UCSD-AML1 (cell line): ENCODE results near the gene UACA.
A peak's percentile ranks its signal among the peaks of the same experiment; 100 is the strongest.
"Not testable (repeated sequence)": the region's sequence is repeated elsewhere in the genome, so short reads cannot be mapped to it uniquely, and the experiment has no call there.

Experiments
- DNase-seq: peaks from one replicate; lab custom pipeline; 2025; ENCODE audit not compliant: unreplicated experiment; lab: John Stamatoyannopoulos, UW

UACA gene, protein sequence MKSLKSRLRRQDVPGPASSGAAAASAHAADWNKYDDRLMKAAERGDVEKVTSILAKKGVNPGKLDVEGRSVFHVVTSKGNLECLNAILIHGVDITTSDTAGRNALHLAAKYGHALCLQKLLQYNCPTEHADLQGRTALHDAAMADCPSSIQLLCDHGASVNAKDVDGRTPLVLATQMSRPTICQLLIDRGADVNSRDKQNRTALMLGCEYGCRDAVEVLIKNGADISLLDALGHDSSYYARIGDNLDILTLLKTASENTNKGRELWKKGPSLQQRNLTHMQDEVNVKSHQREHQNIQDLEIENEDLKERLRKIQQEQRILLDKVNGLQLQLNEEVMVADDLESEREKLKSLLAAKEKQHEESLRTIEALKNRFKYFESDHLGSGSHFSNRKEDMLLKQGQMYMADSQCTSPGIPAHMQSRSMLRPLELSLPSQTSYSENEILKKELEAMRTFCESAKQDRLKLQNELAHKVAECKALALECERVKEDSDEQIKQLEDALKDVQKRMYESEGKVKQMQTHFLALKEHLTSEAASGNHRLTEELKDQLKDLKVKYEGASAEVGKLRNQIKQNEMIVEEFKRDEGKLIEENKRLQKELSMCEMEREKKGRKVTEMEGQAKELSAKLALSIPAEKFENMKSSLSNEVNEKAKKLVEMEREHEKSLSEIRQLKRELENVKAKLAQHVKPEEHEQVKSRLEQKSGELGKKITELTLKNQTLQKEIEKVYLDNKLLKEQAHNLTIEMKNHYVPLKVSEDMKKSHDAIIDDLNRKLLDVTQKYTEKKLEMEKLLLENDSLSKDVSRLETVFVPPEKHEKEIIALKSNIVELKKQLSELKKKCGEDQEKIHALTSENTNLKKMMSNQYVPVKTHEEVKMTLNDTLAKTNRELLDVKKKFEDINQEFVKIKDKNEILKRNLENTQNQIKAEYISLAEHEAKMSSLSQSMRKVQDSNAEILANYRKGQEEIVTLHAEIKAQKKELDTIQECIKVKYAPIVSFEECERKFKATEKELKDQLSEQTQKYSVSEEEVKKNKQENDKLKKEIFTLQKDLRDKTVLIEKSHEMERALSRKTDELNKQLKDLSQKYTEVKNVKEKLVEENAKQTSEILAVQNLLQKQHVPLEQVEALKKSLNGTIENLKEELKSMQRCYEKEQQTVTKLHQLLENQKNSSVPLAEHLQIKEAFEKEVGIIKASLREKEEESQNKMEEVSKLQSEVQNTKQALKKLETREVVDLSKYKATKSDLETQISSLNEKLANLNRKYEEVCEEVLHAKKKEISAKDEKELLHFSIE (N-terminal part only)

DNA sequence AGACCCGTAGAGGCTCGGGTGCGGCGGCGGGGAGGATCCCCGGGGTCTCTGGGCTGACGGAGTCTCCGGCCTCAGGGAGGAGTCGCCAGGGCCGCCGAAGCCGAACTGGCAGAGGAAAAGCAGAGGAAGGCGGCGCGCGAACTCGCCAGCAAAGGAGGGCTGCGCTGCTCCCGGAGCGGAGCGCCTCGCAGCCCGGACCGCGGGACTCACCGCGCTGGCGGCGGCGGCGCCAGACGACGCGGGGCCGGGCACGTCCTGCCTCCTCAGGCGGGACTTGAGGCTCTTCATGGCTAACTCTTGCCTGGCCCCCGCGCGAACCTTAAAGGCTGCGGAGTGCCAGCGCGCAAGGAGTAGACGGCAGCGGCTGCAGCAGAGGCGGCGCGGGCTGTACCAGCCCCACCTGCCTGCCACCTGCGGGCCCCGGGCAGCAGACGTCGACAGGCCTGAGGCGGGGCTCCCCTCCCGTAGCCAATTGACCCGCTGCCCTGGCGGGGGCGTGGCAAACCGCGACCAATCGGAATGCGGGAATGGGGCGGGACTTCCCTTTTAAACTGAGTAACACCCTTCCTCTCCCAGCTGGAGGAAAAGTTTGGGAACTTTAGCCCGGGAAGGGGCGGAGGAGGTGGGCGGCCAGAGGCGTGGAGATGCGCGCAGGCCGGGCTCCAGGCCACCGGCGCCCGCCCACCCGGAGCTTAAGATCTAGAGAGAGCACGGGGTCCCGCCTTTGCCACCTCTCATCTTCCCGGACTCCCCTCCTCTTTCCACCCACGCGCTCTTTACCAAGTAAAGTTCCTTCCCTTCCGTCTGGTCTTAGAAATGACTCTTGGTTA lies at the start of gene UACA:
Gene UACA, minus strand, starts transcription at position 439 of the 830 bp plus-strand sequence. Its CDS starts 151 bp downstream, at position 288.
- peak; percentile 63 for DNase-seq

DNA sequence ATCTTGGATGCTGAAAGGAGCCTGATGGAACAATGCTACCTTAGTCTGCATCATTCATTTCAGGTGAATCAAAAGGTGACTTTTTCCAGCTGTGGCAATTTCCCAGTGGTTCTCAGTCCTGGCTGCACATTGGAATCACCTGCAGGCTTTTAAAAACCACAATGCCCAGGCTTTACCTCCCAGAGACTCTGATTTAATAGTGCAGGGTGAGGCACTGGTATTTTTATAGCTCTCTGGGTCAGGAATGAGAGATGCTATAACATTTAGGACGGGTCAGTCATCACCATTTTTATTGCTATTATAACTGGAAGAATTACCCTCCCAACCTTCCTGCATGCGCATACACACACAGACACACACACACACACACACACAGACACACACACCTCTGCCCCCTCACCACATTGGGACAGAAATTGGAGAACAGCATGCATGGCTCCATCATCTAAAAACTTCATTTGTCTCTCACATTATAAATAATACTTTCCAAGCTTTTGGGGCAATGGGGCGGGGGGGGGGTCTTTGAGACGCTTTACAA lies 49.5 kb upstream of the UACA start:
- DNase-seq, result no peak

DNA sequence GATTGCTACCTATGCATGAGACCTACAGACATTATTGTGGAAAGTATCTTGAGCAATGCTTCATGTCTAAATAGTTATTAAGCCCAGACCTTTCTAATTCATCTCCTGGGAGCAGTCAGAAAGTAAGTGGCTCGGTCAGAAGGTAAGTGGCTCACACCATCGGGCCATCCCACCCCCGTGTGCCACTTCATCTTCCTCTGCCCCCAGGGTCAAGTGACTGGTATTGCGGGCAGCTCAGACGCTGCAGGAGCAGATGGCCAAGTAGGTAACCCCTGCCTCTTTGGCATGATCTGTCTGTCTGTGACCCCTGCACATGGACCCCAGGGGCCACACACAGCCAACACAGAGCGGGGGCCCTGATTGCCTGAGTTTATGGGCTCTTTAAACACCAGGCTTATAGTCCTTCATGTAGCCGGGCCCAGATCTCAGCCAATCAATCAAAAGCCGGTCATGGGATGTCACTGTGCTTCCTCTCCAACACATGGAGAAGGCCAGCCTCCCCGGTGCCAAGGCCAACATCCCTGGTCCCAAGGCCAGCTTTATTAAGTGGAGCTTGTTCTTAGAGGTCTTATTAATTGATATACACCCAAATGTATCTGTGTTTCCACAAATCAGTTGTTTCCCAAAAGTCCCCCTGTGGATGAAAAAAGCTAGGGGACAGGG lies 47.7 kb upstream of the UACA start:
- no peak for DNase-seq

DNA sequence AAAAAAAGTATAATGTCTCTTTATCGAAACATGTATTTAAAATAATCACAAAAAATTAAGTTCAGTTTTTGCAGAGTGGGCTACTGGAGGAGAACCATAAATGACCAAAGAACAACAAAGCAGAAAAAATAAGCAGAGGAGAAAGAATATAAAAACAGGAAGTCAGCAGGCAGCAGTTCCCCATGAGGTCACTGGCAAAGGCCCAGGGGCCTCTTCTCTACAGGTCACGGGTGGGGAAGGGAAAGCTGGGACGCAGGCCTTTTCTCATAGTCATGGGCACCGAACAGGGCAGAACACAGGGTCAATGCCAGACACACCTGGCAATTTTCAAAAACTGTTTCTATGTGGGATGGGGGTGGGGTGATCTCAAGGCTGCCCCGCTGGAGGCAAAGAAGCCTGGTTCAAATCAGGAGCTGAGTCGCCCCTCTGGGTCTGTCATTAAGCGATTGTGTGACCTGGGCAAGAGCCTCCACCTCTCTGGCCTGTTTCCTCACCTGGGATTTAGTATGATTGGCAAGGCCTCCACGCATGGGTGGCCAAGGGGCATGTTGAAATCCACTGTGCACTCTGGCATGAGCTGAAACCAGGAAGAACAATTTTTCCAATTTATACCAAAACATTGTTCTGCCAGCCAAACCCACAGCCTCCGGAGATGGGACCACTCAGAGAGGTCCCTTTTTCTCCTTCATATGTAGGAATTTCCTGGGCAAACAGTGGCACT lies 43.8 kb upstream of the UACA start:
- DNase-seq, result no peak

DNA sequence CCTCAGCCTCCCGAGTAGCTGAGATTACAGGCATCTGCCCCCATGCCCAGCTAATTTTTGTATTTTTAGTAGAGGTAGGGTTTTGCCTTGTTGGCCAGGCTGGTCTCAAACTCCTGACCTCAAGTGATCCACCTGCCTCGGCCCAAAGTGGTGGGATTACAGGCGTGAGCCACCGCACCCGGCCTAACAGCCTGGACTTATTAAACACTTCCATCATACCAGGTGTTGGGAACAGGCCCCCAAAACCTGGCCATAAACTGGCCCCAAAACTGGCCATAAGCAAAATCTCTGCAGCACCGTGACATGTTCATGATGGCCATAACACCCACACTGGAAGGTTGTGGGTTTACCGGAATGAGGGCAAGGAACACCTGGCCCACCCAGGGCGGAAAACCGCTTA lies 41.0 kb upstream of the UACA start:
- not testable (repeated sequence) for DNase-seq

DNA sequence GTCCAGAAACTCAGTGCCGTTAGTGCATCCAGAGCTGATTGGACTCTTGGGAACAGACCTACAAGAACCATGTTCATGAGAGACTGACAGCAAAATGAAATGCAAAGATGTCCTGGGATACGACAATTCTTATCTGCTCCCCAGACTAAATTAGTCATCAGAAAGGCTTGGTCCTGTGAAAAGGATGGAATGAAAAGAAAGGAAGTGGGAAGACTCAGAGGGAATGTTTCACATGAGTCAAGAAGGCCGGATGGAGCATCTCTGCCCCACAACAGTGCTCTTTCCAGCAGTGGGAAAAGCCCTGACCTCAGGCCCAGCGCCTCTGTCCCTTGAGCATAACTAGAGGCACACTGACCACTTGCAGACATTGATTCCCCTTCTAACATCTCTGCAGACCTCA lies 39.3 kb upstream of the UACA start:
- DNase-seq, result no peak

DNA sequence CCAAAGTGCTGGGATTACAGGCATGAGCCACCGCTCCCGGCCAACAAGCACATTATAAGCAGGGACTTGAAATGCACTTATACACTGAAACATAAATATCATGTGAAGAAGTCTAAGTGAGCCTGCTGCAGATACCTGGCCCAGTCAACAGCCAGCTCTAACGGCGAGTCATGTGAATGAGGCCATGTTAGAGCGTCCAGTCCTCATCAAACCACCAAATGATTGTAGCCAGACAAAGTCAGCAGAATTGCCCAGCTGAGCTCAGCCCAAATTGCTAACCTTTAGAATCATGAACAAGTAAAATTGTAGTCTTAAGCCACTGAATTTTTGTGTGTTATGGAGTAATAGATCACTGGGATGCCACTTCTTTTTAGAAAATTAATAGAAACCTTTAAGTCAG lies 37.8 kb upstream of the UACA start:
- no peak for DNase-seq

DNA sequence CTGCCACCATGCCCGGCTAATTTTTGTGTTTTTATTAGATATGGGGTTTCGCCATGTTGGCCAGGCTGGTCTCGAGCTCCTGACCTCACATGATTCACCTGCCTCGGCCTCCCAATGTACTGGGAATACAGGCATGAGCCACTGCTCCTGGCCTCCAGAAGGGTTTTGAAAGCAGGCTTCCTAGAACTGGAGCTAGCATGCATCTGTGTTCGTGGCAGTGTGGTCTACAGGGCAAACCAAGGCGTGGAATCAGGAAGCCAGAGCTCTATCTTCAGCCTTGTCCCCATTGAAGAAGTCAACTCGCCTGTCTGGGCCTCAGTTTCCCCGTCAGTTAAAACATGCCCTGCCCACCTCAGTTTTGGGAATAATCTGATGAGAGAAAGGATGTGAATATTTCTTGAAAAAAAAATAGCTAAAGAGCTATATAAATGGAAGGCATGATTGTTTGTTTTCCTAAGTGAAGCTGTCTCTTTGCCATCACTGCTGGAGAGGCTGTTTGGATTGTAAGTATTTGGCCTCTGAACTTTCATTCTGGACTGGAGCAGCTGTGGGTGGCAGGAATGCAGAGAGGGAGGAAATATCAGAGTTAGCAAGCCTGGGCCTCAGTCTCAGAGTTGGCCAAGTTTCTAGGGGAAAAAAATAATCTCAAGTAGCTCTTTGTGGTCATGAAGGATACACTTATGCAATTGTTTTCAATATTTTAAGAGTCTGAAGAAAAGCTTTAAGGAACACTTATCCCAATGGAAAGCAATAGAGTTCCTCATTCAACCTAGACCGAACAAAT lies 36.5 kb upstream of the UACA start:
- no peak for DNase-seq

DNA sequence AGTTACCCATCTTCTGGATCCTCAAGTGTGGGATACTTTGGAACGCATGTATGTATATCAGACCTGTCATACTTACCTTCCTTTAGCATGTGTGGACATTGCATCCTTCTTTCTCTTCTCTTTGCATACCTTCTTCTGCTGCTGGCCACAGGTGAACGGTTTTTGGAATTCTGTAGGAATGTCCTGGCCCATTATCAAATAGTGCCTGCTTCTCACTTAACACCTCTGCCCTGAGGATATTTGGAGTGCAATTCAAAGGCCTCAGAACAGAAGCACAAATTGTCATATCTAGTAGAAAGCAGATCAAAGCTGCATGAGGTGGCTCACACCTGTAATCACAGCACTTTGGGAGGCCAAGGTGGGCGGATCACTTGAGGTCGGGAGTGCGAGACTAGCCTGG lies 34.1 kb upstream of the UACA start:
- no peak for DNase-seq

DNA sequence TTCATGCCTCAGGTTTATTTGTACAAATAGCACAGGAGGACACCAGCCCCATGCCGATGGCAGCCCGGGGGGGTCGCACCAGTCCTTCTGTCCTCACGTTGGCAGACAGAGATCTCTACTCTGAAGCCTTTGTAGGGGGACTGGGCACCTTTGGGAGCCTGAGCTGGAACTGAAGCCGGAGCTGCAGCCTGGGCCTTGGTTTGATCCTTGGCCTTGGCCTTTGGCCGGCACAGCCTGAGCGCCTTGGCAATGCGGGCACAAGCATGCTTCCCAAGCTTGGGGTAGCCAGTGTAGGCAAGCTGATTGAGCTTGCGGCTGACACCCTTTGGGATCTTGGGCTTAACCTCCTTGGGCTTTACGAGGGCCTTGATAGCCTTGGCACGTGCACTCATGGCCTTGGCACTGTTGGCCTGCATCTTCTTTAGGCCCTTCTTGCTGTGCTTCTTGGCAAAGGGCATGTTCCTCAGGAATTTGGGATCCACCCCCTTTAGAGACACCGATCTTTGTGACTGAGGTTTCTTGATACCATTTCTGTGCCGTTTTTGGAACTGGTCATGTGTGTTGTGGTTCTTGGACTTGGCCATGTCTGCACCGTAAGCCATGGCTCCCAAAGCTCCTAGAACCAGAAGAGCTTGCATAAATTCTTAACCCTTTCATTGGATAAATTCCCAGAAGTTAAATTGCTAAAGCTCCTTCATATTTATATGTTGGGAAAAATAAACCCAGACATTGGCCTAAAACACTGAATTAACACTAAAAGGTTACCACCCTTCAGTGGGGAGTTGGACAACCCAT lies 33.4 kb upstream of the UACA start:
- no peak for DNase-seq

DNA sequence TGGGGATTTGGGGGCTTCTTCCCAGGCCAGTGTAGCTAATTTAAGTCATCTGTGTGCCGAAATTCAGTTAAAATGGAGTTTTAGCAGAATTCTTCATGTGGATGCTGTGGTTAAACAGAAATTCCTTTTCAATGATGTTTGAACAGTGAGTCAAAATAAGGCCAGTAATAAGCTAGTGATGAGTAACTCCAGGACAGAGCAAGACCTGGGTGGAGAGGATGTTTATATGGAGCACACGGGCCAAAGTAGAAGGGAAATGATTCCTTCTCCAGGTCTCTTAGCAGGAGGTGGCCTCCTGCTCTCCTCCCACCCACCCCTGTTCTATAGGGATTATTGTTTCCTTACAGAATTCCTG lies 31.9 kb upstream of the UACA start:
- no peak for DNase-seq

DNA sequence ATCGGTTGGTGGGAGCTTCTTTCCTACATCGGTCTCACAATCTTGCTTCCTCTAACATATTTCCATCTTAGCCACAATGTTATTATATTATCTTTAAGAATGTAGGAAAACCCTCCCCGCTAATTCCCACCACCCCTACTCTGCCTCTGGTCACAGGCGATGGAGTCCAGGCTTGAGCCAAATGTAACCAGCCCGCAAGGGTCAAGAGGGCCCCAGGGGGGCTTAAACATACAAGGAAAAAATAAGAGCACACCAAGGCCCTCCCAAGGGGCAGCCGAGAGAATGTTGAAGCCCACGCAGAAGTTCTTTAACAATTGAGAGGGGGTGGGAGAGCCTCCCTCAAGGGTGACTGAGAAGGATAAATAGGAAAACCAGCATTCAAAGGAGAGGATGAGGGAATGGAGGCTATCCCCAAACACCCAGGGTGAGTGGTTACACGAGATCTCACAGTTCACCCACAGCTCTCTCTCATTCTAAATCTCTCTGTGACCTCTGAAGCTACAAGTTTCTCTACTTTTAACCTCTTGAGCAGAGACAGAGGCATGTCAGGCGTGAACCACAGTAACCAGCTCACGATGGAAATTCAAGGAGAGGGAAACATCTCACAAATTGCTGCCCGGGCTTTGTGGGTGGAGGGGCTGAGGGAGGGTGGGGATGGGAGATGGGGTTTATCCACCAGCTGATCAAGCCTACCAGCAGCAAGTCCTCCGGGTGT lies 31.4 kb upstream of the UACA start:
- no peak for DNase-seq

DNA sequence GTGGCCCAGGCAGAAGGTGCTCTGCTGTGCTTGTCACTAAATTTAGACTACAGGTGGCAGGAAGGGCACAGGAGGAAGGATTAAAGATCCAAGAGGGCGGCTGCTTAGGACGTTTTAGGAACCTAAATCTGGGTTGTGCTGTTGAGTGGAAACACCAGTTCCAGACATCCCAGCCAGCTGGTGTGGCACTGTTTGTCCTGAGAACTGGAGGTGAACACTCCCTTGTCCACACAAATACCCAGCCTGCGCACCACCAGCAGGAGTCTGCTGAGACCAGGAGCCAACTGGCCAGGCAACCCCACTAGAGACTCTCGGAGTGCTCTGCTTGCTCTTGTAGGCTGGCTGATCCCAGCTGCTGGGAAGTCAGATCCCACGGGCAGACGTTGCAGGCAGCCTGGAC lies 30.3 kb upstream of the UACA start:
- DNase-seq, result no peak

DNA sequence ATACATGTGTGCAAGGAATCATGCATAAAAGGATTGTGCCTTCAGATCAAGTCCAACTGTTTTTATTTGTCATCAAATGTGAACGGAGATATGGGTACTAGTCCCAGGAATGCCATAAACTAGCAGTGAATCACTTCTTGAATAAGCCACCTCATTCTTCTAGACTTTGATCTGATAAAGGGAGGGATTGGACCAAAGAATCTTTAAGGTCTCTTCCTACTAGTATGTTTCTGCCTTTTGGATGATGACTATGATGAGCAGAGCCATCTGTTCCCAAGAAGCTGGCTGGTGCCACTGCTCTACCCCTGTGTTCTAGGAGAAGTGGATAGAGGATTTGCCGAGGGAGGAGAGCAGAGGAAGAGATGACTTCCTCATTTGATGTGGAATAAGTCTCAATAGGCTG lies 28.8 kb upstream of the UACA start:
- DNase-seq, result no peak

DNA sequence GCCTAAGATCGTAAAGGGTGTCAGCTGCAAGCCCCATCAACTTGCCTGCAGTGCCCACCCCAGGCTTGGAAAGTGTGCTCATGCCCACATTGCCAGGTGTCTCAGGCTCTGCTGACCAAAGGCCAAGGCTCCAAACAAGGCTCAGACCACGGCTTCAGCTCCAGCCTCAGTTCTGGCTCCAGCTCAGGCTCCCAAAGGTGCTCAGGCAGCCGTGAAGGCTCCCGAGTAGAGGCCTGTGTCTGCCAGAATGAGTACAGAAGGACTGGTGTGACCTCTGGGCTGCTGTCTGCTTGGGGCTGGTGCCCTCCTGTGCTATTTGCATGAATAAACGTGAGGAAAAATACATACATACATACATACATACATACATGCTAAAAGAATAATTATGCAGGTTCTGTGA lies 27.9 kb upstream of the UACA start:
- DNase-seq, result no peak

DNA sequence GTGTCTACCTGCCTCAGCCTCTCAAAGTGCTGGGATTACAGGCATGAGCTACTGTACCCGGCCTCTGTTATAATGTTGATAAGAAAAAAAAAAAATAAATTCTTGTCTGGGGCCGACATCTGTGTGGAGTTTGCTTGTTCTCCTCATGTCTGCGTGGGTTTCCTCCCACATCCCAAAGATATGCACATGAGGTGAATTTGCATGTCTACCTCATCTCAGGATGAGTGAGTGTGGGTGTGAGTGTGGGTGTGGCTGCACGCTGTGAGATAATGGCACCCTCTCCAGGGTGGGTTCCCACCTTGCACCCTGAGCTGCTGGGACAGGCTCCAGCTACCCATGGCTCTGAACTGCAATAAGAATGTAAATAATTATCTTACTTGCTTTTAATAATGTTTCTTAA lies 25.9 kb upstream of the UACA start:
- DNase-seq, result no peak
